BLaER1 (cell line): ENCODE data around the gene MTUS2.

Source experiments
- H3K27ac ChIP-seq: shearing (Covaris generic); formaldehyde crosslinking; 2 replicates; pipeline ENCODE4 v1.8.1; 2022
- H3K27me3 ChIP-seq: shearing (Covaris generic); formaldehyde crosslinking; 2 replicates; pipeline ENCODE4 v1.8.1; 2022
- H3K36me3 ChIP-seq: shearing (Covaris generic); formaldehyde crosslinking; 2 replicates; pipeline ENCODE4 v1.8.1; 2022
- H3K4me1 ChIP-seq: shearing (Covaris generic); formaldehyde crosslinking; 2 replicates; pipeline ENCODE4 v1.8.1; 2022
- H3K4me2 ChIP-seq: shearing (Covaris generic); formaldehyde crosslinking; 2 replicates; pipeline ENCODE4 v1.8.1; 2022
- H3K4me3 ChIP-seq: shearing (Covaris generic); formaldehyde crosslinking; 2 replicates; pipeline ENCODE4 v1.8.1; 2022
- H3K9ac ChIP-seq: shearing (Covaris generic); formaldehyde crosslinking; 2 replicates; pipeline ENCODE4 v1.8.1; 2022
- H3K9me3 ChIP-seq: shearing (Covaris generic); formaldehyde crosslinking; 2 replicates; pipeline ENCODE4 v1.8.1; 2022
- H4K20me1 ChIP-seq: shearing (Covaris generic); formaldehyde crosslinking; 2 replicates; pipeline ENCODE4 v1.8.1; 2022
- Cebpa-rat ChIP-seq: shearing (Covaris generic); IDR thresholded peaks from 2 replicates; pipeline ENCODE4 v1.8.1; 2022

The MTUS2 gene

DNA sequence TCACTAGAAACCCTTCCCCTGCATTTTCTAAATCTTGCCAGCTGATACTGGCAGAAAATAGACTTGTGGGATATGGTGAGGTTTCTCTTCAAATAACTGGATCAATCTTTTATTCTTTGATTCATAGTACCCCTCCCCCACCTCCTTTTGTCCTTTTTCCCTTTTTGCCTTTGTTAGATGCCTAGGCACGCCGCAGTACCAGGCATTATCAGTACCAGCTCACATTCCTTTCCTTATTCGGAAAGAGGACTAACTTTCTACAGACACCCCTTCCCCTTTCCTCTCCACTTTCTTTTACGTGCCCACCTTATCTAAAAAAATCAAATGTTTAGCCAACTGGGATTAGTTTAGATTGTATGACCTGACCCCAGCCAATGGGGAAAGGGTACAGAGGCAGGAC, 226.4 kb downstream of the MTUS2 start:
- Histone ChIP-seq H3K27ac (no peak overlapping the region), H3K36me3 (no peaks in the 10 kb centered on the region), H3K4me3 (no peak overlapping the region), H3K27me3 (no peaks in the 10 kb centered on the region), H3K9me3 (peaks cover 17% of the 10 kb centered on the region), H3K9ac (no peak overlapping the region), H3K4me1 (no peaks in the 10 kb centered on the region), H3K4me2 (no peak overlapping the region), H4K20me1 (no peaks in the 10 kb centered on the region)
- no peak for TF ChIP-seq Cebpa-rat

DNA sequence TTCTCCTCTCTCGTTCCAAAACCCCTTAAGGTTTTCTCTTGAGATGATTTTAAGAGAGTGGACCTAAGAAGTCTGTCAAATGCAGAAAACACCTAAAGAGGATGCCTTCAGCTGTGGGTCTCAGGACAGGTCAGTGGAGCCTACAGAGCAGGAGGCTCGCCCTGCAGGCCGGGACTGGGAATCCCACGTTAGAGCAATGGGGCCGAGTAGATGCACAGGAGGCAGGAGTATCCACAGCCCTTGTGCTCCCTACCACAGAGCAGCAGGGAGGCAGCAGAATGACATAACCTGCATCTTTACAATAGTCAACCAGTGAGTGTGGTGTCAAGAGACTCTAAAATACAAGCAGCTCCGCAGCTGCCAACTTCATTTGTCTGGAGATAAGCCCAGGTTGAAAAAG, 229.4 kb downstream of the MTUS2 start:
- peaks cover 12% of the 10 kb centered on the region for H3K9me3 ChIP-seq
- H3K4me2 ChIP-seq, result no peak overlapping the region
- no peak overlapping the region for H3K27ac ChIP-seq
- H3K27me3 ChIP-seq, result no peaks in the 10 kb centered on the region
- no peak overlapping the region for H3K4me3 ChIP-seq
- no peak overlapping the region for H3K9ac ChIP-seq
- no peaks in the 10 kb centered on the region for H3K36me3 ChIP-seq
- TF ChIP-seq Cebpa-rat, result no peak
- no peaks in the 10 kb centered on the region for H3K4me1 ChIP-seq
- H4K20me1 ChIP-seq, result no peaks in the 10 kb centered on the region

DNA sequence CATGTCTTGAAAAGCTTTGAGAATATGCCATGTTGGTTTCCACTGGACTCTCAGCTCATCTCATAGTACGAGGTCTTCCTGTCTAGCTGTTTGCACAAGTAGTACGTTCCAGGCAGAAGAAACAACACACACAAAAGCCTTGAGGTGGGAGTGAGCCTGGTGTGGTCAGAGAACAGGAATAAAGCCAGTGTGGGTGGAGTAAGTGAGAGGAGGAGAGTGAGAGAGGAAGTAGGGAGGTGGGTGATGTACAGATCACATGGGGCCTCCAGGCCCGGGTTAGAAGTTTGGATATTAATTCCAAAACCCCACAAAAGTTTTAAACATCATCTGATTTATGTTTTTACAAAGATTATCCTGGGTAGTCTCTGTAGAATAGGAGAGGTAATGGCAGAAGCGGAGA, 230.6 kb downstream of the MTUS2 start:
- Histone ChIP-seq H3K36me3 (no peaks in the 10 kb centered on the region), H3K9ac (no peak overlapping the region), H3K27ac (no peak overlapping the region), H4K20me1 (no peaks in the 10 kb centered on the region), H3K9me3 (0 out of 2 replicates have a peak, but pooled peaks cover under 1% of the 10 kb centered on the region), H3K27me3 (no peaks in the 10 kb centered on the region), H3K4me1 (no peaks in the 10 kb centered on the region), H3K4me3 (no peak overlapping the region), H3K4me2 (no peak overlapping the region)
- TF ChIP-seq Cebpa-rat, result no peak

DNA sequence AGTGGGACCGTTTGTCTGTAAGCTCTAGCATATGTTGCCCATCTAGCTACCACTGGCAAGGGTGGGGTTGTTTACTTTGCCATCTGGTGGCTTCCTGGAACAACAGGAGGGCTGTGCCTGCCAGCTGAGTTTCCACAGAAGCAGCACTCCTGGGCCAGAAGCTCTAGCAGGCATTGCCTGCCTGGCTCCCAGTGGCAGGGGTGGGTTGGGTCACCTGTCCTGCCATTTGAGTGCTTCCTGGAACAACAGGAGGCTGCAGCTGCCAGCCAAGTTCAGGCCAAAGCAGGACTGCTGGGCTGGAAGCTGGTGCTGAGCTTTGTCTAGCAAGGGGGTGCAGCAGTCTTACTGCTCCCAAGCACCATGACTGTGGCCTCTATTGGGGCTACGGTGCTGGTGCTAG, 239.7 kb downstream of the MTUS2 start:
- Histone ChIP-seq H3K9me3 (peaks cover 30% of the 10 kb centered on the region), H3K27ac (no peak overlapping the region), H3K9ac (no peak overlapping the region), H4K20me1 (no peaks in the 10 kb centered on the region), H3K4me1 (no peaks in the 10 kb centered on the region), H3K4me3 (no peak overlapping the region), H3K4me2 (no peak overlapping the region), H3K36me3 (no peaks in the 10 kb centered on the region), H3K27me3 (no peaks in the 10 kb centered on the region)
- TF ChIP-seq Cebpa-rat, result no peak

DNA sequence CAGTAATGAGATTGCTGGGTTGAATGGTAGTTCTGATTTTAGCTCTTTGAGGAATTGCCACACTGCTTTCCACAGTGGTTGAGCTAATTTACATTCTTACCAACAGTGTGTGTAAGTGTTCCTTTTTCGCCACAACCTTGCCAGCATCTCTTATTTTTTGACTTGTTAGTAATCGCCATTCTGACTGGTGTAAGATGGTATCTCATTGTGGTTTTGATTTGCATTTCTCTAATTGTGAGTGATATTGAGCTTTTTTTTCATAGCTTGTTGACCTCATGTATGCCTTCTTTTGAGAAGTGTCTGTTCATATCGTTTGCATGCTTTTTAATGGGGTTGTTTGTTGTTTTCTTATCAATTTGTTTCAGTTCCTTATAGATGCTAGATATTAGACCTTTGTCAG, 245.0 kb downstream of the MTUS2 start:
- no peaks in the 10 kb centered on the region for H3K9me3 ChIP-seq
- no peak overlapping the region for H3K27ac ChIP-seq

DNA sequence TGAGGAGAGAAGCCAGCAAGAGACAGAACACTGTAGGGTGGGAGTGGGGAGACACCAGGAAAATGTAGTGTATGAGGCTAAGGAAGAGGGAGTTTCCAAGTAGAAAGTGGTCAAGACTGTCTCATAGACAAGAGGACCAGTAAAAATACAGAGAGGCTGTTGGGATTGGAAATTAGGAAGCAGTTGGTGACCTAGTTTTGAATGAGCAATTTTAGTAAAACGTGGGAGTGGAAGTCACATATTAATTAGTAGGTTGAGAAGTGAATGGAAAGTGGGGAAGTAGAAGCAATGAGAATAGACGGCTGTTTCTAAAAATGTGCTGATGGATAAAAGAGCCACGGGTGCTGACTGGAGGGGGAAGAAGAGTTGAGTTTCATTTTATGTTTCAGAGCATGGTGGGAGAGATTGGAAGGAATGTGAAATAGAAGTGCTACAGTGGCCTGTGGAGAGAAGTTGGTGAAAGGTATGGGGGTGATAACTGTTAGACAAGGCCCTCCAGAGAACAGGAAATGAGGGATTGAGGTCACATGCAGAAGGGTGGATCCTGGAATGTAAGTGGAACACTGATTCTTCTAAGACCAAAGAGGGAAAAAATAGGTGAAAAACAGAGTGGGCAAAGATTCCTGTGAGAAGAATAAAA, 247.3 kb downstream of the MTUS2 start:
- no peaks in the 10 kb centered on the region for H3K36me3 ChIP-seq
- no peaks in the 10 kb centered on the region for H3K4me1 ChIP-seq
- H3K4me2 ChIP-seq, result no peak overlapping the region
- no peak for TF ChIP-seq Cebpa-rat
- no peaks in the 10 kb centered on the region for H3K27me3 ChIP-seq
- no peak overlapping the region for H3K4me3 ChIP-seq
- no peaks in the 10 kb centered on the region for H4K20me1 ChIP-seq
- H3K9ac ChIP-seq, result no peak overlapping the region
- no peaks in the 10 kb centered on the region for H3K9me3 ChIP-seq
- H3K27ac ChIP-seq, result no peak overlapping the region

More for the DNA sequence above, 245.0 kb downstream of the MTUS2 start:
- Histone ChIP-seq H3K36me3 (no peaks in the 10 kb centered on the region), H3K4me2 (no peak overlapping the region), H4K20me1 (no peaks in the 10 kb centered on the region), H3K4me3 (no peak overlapping the region), H3K27me3 (no peaks in the 10 kb centered on the region), H3K4me1 (no peaks in the 10 kb centered on the region), H3K9ac (no peak overlapping the region)
- TF ChIP-seq Cebpa-rat, result no peak

DNA sequence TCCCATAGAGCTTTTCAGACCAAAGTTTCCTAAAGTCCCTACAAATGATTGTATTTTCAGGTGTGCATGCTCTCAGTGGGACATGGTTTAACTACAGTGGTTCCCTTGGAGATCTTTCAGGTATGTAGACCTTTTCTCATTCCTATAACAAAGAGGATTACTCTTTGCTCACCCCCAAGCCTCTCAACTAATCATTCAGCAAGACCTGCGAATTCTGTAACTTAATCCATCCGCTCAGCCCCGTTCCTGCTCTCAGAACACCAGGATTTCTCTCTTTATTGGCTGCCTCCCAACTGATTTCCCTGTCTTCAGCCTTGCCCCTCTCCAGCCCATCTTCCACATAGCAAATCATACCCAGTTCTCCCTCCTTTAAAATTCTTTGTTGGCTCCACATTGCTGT, 253.6 kb downstream of the MTUS2 start:
- no peak overlapping the region for H3K9ac ChIP-seq
- no peak for TF ChIP-seq Cebpa-rat
- H3K36me3 ChIP-seq, result no peaks in the 10 kb centered on the region
- no peaks in the 10 kb centered on the region for H3K27me3 ChIP-seq
- H3K4me3 ChIP-seq, result no peak overlapping the region
- peaks cover 5% of the 10 kb centered on the region for H3K9me3 ChIP-seq
- no peaks in the 10 kb centered on the region for H3K4me1 ChIP-seq
- no peaks in the 10 kb centered on the region for H4K20me1 ChIP-seq
- no peak overlapping the region for H3K27ac ChIP-seq
- no peak overlapping the region for H3K4me2 ChIP-seq

DNA sequence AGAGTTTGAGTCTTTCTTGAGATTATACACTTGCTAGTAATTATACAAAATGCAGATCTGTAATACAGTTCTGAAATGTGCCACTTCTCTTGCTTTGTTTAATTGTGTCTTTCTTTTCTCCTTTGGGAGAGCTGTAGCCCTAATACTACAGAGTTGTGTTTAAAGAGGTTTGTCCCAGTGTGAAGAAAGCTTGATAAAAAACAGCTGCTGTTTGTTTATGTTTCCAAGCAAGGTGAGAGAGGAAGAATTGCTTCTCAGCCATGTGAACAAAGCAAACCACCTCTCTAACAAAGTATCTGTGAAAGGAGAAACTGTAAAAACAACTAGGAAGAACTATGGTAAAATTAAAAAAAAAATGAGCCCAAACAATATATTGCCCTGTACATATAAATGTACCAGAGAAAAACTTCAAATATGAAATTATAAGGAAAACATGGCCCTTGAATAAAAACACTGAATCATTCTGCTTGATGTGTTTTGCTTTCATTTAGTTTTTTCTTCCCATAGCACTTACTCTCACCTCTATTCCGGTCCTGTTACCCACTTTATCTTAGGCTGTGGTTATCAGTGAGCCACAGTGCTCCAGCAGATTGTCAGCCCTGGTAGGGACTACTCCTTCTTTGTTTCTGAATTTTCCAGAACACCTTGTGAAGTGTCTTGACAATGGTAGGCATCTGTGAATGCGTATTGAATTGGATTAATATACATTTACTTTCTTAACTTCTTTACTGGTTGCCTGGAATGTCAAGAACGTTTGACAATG, 257.1 kb downstream of the MTUS2 start:
- peaks cover 20% of the 10 kb centered on the region for H3K4me1 ChIP-seq
- H3K4me3 ChIP-seq, result no peak overlapping the region
- H3K9me3 ChIP-seq, result peaks cover 21% of the 10 kb centered on the region
- no peak overlapping the region for H3K4me2 ChIP-seq
- H4K20me1 ChIP-seq, result no peaks in the 10 kb centered on the region
- no peak overlapping the region for H3K27ac ChIP-seq
- no peaks in the 10 kb centered on the region for H3K27me3 ChIP-seq
- no peaks in the 10 kb centered on the region for H3K36me3 ChIP-seq
- TF ChIP-seq Cebpa-rat, result no peak
- no peak overlapping the region for H3K9ac ChIP-seq

DNA sequence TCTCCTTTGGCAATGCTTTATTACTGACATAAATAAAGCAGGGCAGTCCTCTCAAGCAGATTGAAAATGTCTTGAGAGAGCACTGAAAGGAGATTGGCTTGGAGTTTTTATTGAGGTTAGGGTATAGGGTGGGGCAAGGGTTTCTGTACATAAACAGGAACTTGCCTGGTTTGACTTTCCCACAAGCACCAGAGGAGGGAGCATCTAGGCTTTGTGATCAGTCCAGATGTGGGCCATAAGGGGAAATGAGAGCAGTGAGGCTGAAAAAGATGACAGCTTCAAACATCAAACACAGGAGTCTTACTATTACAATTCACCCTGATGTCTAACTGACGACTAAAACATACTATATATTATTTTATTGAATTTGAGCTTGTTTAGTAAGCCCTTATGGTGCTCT, 260.9 kb downstream of the MTUS2 start:
- Histone ChIP-seq H3K4me1 (peaks cover 34% of the 10 kb centered on the region), H3K4me2 (peak overlapping the region; percentile 69), H3K9ac (no peak overlapping the region), H3K27me3 (no peaks in the 10 kb centered on the region), H3K27ac (0 out of 2 replicates have a peak overlapping the region, but pooled peaks have one; percentile 48), H3K9me3 (peaks cover 29% of the 10 kb centered on the region), H3K36me3 (no peaks in the 10 kb centered on the region), H3K4me3 (no peak overlapping the region), H4K20me1 (no peaks in the 10 kb centered on the region)
- no peak for TF ChIP-seq Cebpa-rat

DNA sequence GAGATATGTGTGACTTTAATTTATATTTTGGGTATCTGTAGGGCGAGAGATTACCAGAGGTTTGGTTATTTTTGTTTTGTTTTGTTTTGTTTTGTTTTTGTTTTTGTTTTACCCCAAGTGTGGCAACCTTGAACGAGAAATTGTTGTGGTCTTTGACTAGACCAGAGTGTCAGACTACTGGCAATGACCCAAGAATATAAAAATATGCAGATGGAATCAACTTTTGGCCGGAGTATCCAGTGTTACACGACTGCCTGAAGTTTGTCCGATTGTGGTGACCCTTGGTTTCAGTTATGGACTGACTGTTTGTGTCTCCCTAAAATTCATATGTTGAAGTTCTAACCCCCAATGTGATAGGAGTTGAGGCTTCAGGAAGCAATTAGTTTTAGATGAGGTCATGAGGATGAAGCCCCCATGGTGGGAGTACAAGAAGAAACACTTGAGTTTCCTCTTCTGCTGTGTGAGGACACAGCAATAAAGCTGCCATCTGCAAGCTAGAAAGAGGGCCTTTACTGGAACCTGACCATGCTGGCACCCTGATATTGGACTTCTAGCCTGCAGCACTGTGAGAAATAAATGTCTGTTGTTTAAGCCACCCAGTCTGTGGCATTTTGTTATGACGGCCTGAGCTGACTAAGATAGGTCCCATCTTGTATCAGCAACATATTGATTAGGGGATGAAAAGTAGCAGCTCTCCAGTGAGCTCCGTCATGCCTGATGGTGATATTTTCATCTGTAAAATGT, 261.7 kb downstream of the MTUS2 start:
- peak overlapping the region; percentile 48; the same call in 1 of the 2 replicates for H3K27ac ChIP-seq
- H3K27me3 ChIP-seq, result no peaks in the 10 kb centered on the region
- H3K4me3 ChIP-seq, result no peak overlapping the region
- H4K20me1 ChIP-seq, result no peaks in the 10 kb centered on the region
- H3K9me3 ChIP-seq, result peaks cover 35% of the 10 kb centered on the region
- no peaks in the 10 kb centered on the region for H3K36me3 ChIP-seq
- peaks cover 34% of the 10 kb centered on the region for H3K4me1 ChIP-seq
- peak overlapping the region; percentile 69 for H3K4me2 ChIP-seq
- H3K9ac ChIP-seq, result no peak overlapping the region
- no peak for TF ChIP-seq Cebpa-rat
